PC-9 (cell line): ENCODE measurements around the gene IL1RAPL1. TPM values are rescaled to one million over a fixed set of nuclear protein-coding genes. Genes with fewer than 3 reads are reported as not detected.

Source experiments
- BruUV-seq: library from RNA; stranded (reverse); fragments of 400-500 nt; replicated peaks from 2 replicates; lab custom pipeline; 2021; lab: Mats Ljungman, UMichigan
- CTCF ChIA-PET: fragments of 300-600 bp; sonication (Branson Sonifier 250); formaldehyde crosslinking; loops from one replicate; lab custom pipeline; 2022; ENCODE audit warnings: antibody characterized with exemption; lab: Charles Lee
- POLR2A ChIA-PET: fragments of 300-600 bp; sonication (Branson Sonifier 250); formaldehyde crosslinking; loops from one replicate; lab custom pipeline; 2022; ENCODE audit warnings: antibody characterized with exemption; ENCODE audit not compliant: unreplicated experiment; lab: Charles Lee
- DNase-seq, 2 experiments: peaks; one replicate each; pipeline versions ENCODE4 v3.0.0 to v3.0.0-alpha.2; 2015 to 2022; ENCODE audit warnings: mixed read lengths in 1 of 2
- H2AFZ ChIP-seq: fragments of 200-600 bp; sonication (generic); 2 replicates; pipeline ENCODE4 v1.8.1; 2017; ENCODE audit warnings: antibody characterized with exemption
- H3F3A ChIP-seq: fragments of 200-600 bp; sonication (generic); 2 replicates; pipeline ENCODE4 v1.8.1; 2017; ENCODE audit warnings: antibody characterized with exemption, mild to moderate bottlenecking, low read depth; ENCODE audit not compliant: insufficient read depth
- H3K27ac ChIP-seq: fragments of 200-600 bp; sonication (generic); 2 replicates; pipeline ENCODE4 v1.6.1; 2016; ENCODE audit warnings: mixed run types
- H3K27me3 ChIP-seq: fragments of 200-600 bp; sonication (generic); 2 replicates; pipeline ENCODE4 v1.6.1; 2016; ENCODE audit warnings: low read depth, mixed run types; ENCODE audit not compliant: insufficient read depth
- H3K36me3 ChIP-seq: fragments of 200-600 bp; sonication (generic); 2 replicates; pipeline ENCODE4 v1.6.1; 2016; ENCODE audit warnings: low read depth, mixed run types
- H3K4me1 ChIP-seq: fragments of 200-600 bp; sonication (generic); replicated peaks from 2 replicates; pipeline ENCODE4 v1.6.1; 2016; ENCODE audit warnings: mixed run types; ENCODE audit not compliant: insufficient read depth
- H3K4me2 ChIP-seq: fragments of 200-600 bp; sonication (generic); 2 replicates; pipeline ENCODE4 v1.6.1; 2017; ENCODE audit warnings: mixed run types
- H3K4me3 ChIP-seq: fragments of 200-600 bp; sonication (generic); 2 replicates; pipeline ENCODE4 v1.6.1; 2016; ENCODE audit warnings: mixed run types
- H3K79me2 ChIP-seq: fragments of 200-600 bp; sonication (generic); 2 replicates; pipeline ENCODE4 v1.6.1; 2017; ENCODE audit warnings: low read depth, mixed run types
- H3K9me2 ChIP-seq: fragments of 200-600 bp; sonication (generic); 2 replicates; pipeline ENCODE4 v1.8.1; 2017; ENCODE audit warnings: mild to moderate bottlenecking; ENCODE audit not compliant: insufficient read depth
- H3K9me3 ChIP-seq: fragments of 200-600 bp; sonication (generic); 2 replicates; pipeline ENCODE4 v1.8.1; 2016; ENCODE audit warnings: low read depth; ENCODE audit not compliant: insufficient read depth
- H4K20me1 ChIP-seq: fragments of 200-600 bp; sonication (generic); 2 replicates; pipeline ENCODE4 v1.8.1; 2017; ENCODE audit not compliant: insufficient read depth
- CTCF ChIP-seq: fragments of 200-600 bp; sonication (generic); conservative IDR thresholded peaks from 2 replicates; pipeline ENCODE4 v1.6.1; 2017; ENCODE audit warnings: mixed run types, antibody characterized with exemption, mild to moderate bottlenecking, moderate library complexity
- EZH2 ChIP-seq: fragments of 200-600 bp; sonication (generic); IDR thresholded peaks from 2 replicates; pipeline ENCODE4 v1.8.0; 2017; ENCODE audit warnings: antibody characterized with exemption, low read depth
- intact Hi-C: fragments of 100-400 bp; cut with micrococcal nuclease; formaldehyde crosslinking; loops from one replicate; pipeline ENCODE4 v1.10.0; 2022; ENCODE audit not compliant: unreplicated experiment
- total RNA-seq: library from RNA; stranded (reverse); gene quantifications from 2 replicates; pipeline ENCODE4 v1.2.3, GENCODE V29; 2021

IL1RAPL1 gene
- total RNA-seq, 1 experiment from 2014 or later = 0.26 TPM

- H4K20me1 ChIP-seq = no peaks in the 10 kb centered on the region
- H3K9me3 ChIP-seq = no peaks in the 10 kb centered on the region
- no peaks in the 10 kb centered on the region for H3F3A ChIP-seq
- H3K9me2 ChIP-seq = no peaks in the 10 kb centered on the region
- H3K36me3 ChIP-seq = no peaks in the 10 kb centered on the region
- no peaks in the 10 kb centered on the region for H3K27me3 ChIP-seq
- intact Hi-C loops = no loop called here
- H3K4me2 ChIP-seq = no peak overlapping the region
- BruUV-seq = no TSS peak
- no peak overlapping the region for H3K4me3 ChIP-seq
- no peak for DNase-seq
- ChIA-PET POLR2A (no interaction called here), CTCF (no interaction called here)
- H2AFZ ChIP-seq = no peak overlapping the region
- no peak overlapping the region for H3K27ac ChIP-seq
- H3K79me2 ChIP-seq = no peaks in the 10 kb centered on the region
- TF ChIP-seq EZH2 (no peak), CTCF (no peak)
- H3K4me1 ChIP-seq = no peaks in the 10 kb centered on the region
These were observed 496.6 kb downstream of the IL1RAPL1 start for GRCh38 chrX:29083823-29084222.

GRCh38 chrX:29090811-29091210, 503.6 kb downstream of the IL1RAPL1 start:
- ChIA-PET POLR2A (no interaction called here), CTCF (no interaction called here)
- Histone ChIP-seq H3K9me3 (no peaks in the 10 kb centered on the region), H3K4me3 (no peak overlapping the region), H3K9me2 (no peaks in the 10 kb centered on the region), H3K27ac (no peak overlapping the region), H2AFZ (no peak overlapping the region), H3K79me2 (no peaks in the 10 kb centered on the region), H3K4me2 (no peak overlapping the region), H4K20me1 (no peaks in the 10 kb centered on the region), H3K27me3 (no peaks in the 10 kb centered on the region), H3F3A (no peaks in the 10 kb centered on the region), H3K36me3 (no peaks in the 10 kb centered on the region), H3K4me1 (no peaks in the 10 kb centered on the region)
- no peak for TF ChIP-seq EZH2
- TF ChIP-seq CTCF = no peak
- DNase-seq = no peak
- intact Hi-C loops = no loop called here
- no TSS peak for BruUV-seq

- Histone ChIP-seq H3K27ac (no peak overlapping the region), H3K27me3 (no peaks in the 10 kb centered on the region), H3K9me2 (no peaks in the 10 kb centered on the region), H3K4me2 (no peak overlapping the region), H3K36me3 (no peaks in the 10 kb centered on the region), H4K20me1 (no peaks in the 10 kb centered on the region), H3K4me3 (no peak overlapping the region), H3K4me1 (no peaks in the 10 kb centered on the region), H3F3A (no peaks in the 10 kb centered on the region), H2AFZ (no peak overlapping the region), H3K9me3 (no peaks in the 10 kb centered on the region), H3K79me2 (no peaks in the 10 kb centered on the region)
- ChIA-PET CTCF (no interaction called here), POLR2A (no interaction called here)
- no peak for DNase-seq
- no peak for TF ChIP-seq CTCF
- TF ChIP-seq EZH2 = no peak
- no TSS peak for BruUV-seq
- intact Hi-C loops = no loop called here
These were observed 520.0 kb downstream of the IL1RAPL1 start for GRCh38 chrX:29107231-29107630.
